ENCODE data around the gene UHRF1.

Gene UHRF1

GRCh38 chr19:4993683-4994082 lies 84.4 kb downstream of the UHRF1 start:
- TF ChIP-seq CTCF (IDR thresholded peaks at IDR 0.05; ENCODE audit: insufficient read depth, low read depth, low read length, missing control alignments), result no peak
- peak; percentile 30 for DNase-seq (ENCODE audit: low read depth)
- no peak overlapping the region for H3K4me3 ChIP-seq (ENCODE audit: low read length)

- DNase-seq (ENCODE audit: low read depth), result no peak
Measured at GRCh38 chr19:4996701-4997100, 87.4 kb downstream of the UHRF1 start.

GRCh38 chr19:4997297-4997696 lies 88.0 kb downstream of the UHRF1 start:
- no peak for TF ChIP-seq CTCF (IDR thresholded peaks at IDR 0.05; ENCODE audit: insufficient read depth, low read depth, low read length, missing control alignments)
- DNase-seq (ENCODE audit: low read depth), result no peak
- H3K4me3 ChIP-seq (ENCODE audit: low read length), result no peak overlapping the region

More at GRCh38 chr19:4996701-4997100, 87.4 kb downstream of the UHRF1 start:
- H3K4me3 ChIP-seq (ENCODE audit: low read length), result no peak overlapping the region
- no peak for TF ChIP-seq CTCF (IDR thresholded peaks at IDR 0.05; ENCODE audit: insufficient read depth, low read depth, low read length, missing control alignments)

GRCh38 chr19:5000120-5000611 lies 90.9 kb downstream of the UHRF1 start:
- H3K4me3 ChIP-seq (ENCODE audit: low read length), result no peak overlapping the region
- DNase-seq (ENCODE audit: low read depth), result no peak
- TF ChIP-seq CTCF (IDR thresholded peaks at IDR 0.05; ENCODE audit: insufficient read depth, low read depth, low read length, missing control alignments), result no peak

- peak; percentile 59 for DNase-seq (ENCODE audit: low read depth)
- no peak overlapping the region for H3K4me3 ChIP-seq (ENCODE audit: low read length)
- TF ChIP-seq CTCF (IDR thresholded peaks at IDR 0.05; ENCODE audit: insufficient read depth, low read depth, low read length, missing control alignments), result peak; percentile 67
Measured at GRCh38 chr19:5001615-5002014, 92.3 kb downstream of the UHRF1 start.

- H3K4me3 ChIP-seq (ENCODE audit: low read length), result no peak overlapping the region
- no peak for TF ChIP-seq CTCF (IDR thresholded peaks at IDR 0.05; ENCODE audit: insufficient read depth, low read depth, low read length, missing control alignments)
- peak; percentile 65 for DNase-seq (ENCODE audit: low read depth)
Measured at GRCh38 chr19:5002143-5002542, 92.8 kb downstream of the UHRF1 start.

GRCh38 chr19:5003781-5004180 lies 94.5 kb downstream of the UHRF1 start:
- no peak for TF ChIP-seq CTCF (IDR thresholded peaks at IDR 0.05; ENCODE audit: insufficient read depth, low read depth, low read length, missing control alignments)
- H3K4me3 ChIP-seq (ENCODE audit: low read length), result no peak overlapping the region
- no peak for DNase-seq (ENCODE audit: low read depth)

Data from epithelial cell of esophagus (primary cell).